KMS-11 (cell line): Measurements from ENCODE around the gene ITPRIPL1.

Source experiments
- H2AFZ ChIP-seq: fragments of 200-600 bp; sonication (generic); 2 replicates; pipeline ENCODE4 v1.6.1; 2016; ENCODE audit warnings: antibody characterized with exemption, mixed run types, low read depth
- H3K27ac ChIP-seq: fragments of 200-600 bp; sonication (generic); 2 replicates; pipeline ENCODE4 v1.6.1; 2016; ENCODE audit warnings: mild to moderate bottlenecking, mixed run types
- H3K27me3 ChIP-seq: fragments of 200-600 bp; sonication (generic); 2 replicates; pipeline ENCODE4 v1.6.1; 2017; ENCODE audit warnings: mild to moderate bottlenecking, low read depth, mixed run types, moderate library complexity; ENCODE audit not compliant: insufficient read depth
- H3K36me3 ChIP-seq: fragments of 200-600 bp; sonication (generic); 2 replicates; pipeline ENCODE4 v1.6.1; 2017; ENCODE audit warnings: mild to moderate bottlenecking, mixed run types; ENCODE audit not compliant: insufficient read depth
- H3K4me1 ChIP-seq: fragments of 200-600 bp; sonication (generic); 2 replicates; pipeline ENCODE4 v1.6.1; 2016; ENCODE audit warnings: mild to moderate bottlenecking, low read depth, mixed run types; ENCODE audit not compliant: poor library complexity, severe bottlenecking
- H3K4me2 ChIP-seq: fragments of 200-600 bp; sonication (generic); 2 replicates; pipeline ENCODE4 v1.7.0; 2016; ENCODE audit warnings: mild to moderate bottlenecking, mixed run types
- H3K4me3 ChIP-seq: fragments of 200-600 bp; sonication (generic); IDR thresholded peaks from 2 replicates; pipeline ENCODE4 v1.6.1; 2017; ENCODE audit warnings: low read depth, low read length, mixed read lengths; ENCODE audit not compliant: insufficient read depth
- H3K79me2 ChIP-seq: fragments of 200-600 bp; sonication (generic); 2 replicates; pipeline ENCODE4 v1.6.1; 2016; ENCODE audit warnings: low read depth, mixed run types; ENCODE audit not compliant: insufficient read depth
- H3K9ac ChIP-seq: fragments of 200-600 bp; sonication (generic); 2 replicates; pipeline ENCODE4 v1.6.1; 2016; ENCODE audit warnings: mild to moderate bottlenecking, mixed run types
- H4K20me1 ChIP-seq: fragments of 200-600 bp; sonication (generic); 2 replicates; pipeline ENCODE4 v1.6.1; 2016; ENCODE audit warnings: mild to moderate bottlenecking, mixed run types; ENCODE audit not compliant: insufficient read depth
- TF ChIP-seq, protein P1 (sequence below): fragments of 200-600 bp; sonication (generic); conservative IDR thresholded peaks from 2 replicates; pipeline ENCODE4 v1.6.1; 2017; ENCODE audit warnings: low read depth, mild to moderate bottlenecking, antibody characterized with exemption, low read length, moderate library complexity, mixed read lengths

Gene ITPRIPL1

DNA sequence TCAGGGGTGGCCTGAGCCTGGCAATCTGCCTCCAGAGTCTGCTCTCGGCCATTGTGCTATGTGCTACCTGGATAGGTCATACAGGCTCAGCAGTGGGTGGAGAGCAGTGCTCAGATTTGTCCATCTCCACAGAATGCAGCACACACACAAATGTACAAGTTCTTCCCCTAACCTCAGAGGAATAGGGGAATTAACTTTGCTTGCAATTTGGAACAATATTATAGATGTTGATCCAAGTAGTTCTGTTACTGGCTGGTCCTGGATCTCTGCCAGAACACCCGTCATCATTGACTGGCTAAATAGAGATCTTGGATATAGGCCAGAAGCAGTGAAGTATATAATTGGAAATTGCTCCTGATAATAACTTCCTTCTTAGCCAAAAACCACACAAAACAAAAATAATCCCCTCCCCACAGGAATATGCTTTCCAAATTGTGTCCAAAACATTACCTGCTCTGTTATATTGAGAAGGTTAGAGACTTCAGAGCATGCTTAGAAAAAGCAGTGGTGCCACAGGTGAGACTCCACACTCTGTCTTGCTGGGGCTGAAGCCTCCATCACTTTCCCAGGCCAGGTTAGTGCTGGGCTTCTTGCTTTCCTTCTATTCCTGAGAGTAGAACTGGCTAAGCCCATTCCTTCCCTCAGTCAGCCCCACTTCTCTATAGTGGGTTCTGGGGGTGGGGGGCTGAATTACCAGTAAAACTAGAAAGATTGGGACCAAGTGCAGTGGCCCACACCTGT, 49.3 kb downstream of the ITPRIPL1 start:
- Histone ChIP-seq H3K4me1 (no peaks in the 10 kb centered on the region), H3K79me2 (no peaks in the 10 kb centered on the region), H3K27ac (no peak overlapping the region), H3K27me3 (no peaks in the 10 kb centered on the region), H4K20me1 (no peaks in the 10 kb centered on the region), H2AFZ (no peak overlapping the region), H3K9ac (no peak overlapping the region), H3K36me3 (no peaks in the 10 kb centered on the region), H3K4me2 (no peak overlapping the region), H3K4me3 (no peak overlapping the region)
- TF ChIP-seq, protein P1, sequence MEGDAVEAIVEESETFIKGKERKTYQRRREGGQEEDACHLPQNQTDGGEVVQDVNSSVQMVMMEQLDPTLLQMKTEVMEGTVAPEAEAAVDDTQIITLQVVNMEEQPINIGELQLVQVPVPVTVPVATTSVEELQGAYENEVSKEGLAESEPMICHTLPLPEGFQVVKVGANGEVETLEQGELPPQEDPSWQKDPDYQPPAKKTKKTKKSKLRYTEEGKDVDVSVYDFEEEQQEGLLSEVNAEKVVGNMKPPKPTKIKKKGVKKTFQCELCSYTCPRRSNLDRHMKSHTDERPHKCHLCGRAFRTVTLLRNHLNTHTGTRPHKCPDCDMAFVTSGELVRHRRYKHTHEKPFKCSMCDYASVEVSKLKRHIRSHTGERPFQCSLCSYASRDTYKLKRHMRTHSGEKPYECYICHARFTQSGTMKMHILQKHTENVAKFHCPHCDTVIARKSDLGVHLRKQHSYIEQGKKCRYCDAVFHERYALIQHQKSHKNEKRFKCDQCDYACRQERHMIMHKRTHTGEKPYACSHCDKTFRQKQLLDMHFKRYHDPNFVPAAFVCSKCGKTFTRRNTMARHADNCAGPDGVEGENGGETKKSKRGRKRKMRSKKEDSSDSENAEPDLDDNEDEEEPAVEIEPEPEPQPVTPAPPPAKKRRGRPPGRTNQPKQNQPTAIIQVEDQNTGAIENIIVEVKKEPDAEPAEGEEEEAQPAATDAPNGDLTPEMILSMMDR = no peak
